Liver (tissue), 3 donors: Measurements from ENCODE around the gene GABARAPL1.

ENCODE experiments used
- CTCF ChIP-seq: fragments of 150-350 bp; IDR thresholded peaks from 2 replicates; pipeline ENCODE4 v1.5.1; 2017; ENCODE audit warnings: improper control_type of control experiment, low read depth, low read length; ENCODE audit not compliant: missing input control
- FOXA1 ChIP-seq: IDR thresholded peaks from 2 replicates; pipeline ENCODE4 v1.6.1; 2016; ENCODE audit warnings: antibody characterized with exemption
- JUND ChIP-seq, 2 donors: IDR thresholded peaks; 2 replicates each; pipeline ENCODE4 v1.6.1; 2016; ENCODE audit warnings: antibody characterized with exemption in 2 of 2
- MAX ChIP-seq: IDR thresholded peaks from 2 replicates; pipeline ENCODE4 v1.6.1; 2016; ENCODE audit warnings: antibody characterized with exemption
- NR2F2 ChIP-seq: IDR thresholded peaks from 2 replicates; pipeline ENCODE4 v1.6.1; 2016; ENCODE audit warnings: antibody characterized with exemption
- RAD21 ChIP-seq, 2 donors: IDR thresholded peaks; 2 replicates each; pipeline ENCODE4 v1.6.1; 2016; ENCODE audit warnings: antibody characterized with exemption in 2 of 2, mild to moderate bottlenecking in 2 of 2
- REST ChIP-seq: IDR thresholded peaks from 2 replicates; pipeline ENCODE4 v1.6.1; 2016; ENCODE audit warnings: antibody characterized with exemption, mild to moderate bottlenecking
- RXRA ChIP-seq, 2 donors: IDR thresholded peaks; 2 replicates each; pipeline ENCODE4 v1.6.1; 2017 to 2018; ENCODE audit warnings: antibody characterized with exemption in 2 of 2, mild to moderate bottlenecking in 1 of 2
- SP1 ChIP-seq: IDR thresholded peaks from 2 replicates; pipeline ENCODE4 v1.6.1; 2018; ENCODE audit warnings: antibody characterized with exemption, mild to moderate bottlenecking
- TAF1 ChIP-seq: conservative IDR thresholded peaks from 2 replicates; pipeline ENCODE4 v1.6.1; 2016; ENCODE audit warnings: antibody characterized with exemption, mild to moderate bottlenecking
- YY1 ChIP-seq: IDR thresholded peaks from 2 replicates; pipeline ENCODE4 v1.6.1; 2016; ENCODE audit warnings: antibody characterized with exemption, mild to moderate bottlenecking
- ZBTB33 ChIP-seq: IDR thresholded peaks from 2 replicates; pipeline ENCODE4 v1.6.1; 2016; ENCODE audit warnings: antibody characterized with exemption
- donor health status: healthy.
- donor health status: healthy.

- TF ChIP-seq CTCF (no peak), ZBTB33 (no peak), TAF1 (no peak), REST (no peak), SP1 (no peak), NR2F2 (no peak), JUND (IDR thresholded peaks at IDR 0.05) (no peak), RAD21 (IDR thresholded peaks at IDR 0.05) (no peak), MAX (no peak), RXRA (IDR thresholded peaks at IDR 0.05) (no peak), YY1 (no peak), FOXA1 (no peak)
These were observed 31.3 kb downstream of the GABARAPL1 start for GRCh38 chr12:10243818-10244520.
